ENCODE measurements around the gene SCEL. TPM values are rescaled to one million over a fixed set of nuclear protein-coding genes. Genes with fewer than 3 reads are reported as not detected.
"Not testable (repeated sequence)": the region's sequence is repeated elsewhere in the genome, so short reads cannot be mapped to it uniquely, and the experiment has no call there.

SCEL gene
- polyA plus RNA-seq, 2 donors = 319 to 528 TPM

GRCh38 chr13:77619655-77620054 lies 84.1 kb downstream of the SCEL start:
- no peak overlapping the region for H3K4me3 ChIP-seq (ENCODE audit: low read depth in 1 of 2, low read length in 2 of 2)
- no peak overlapping the region for H3K27ac ChIP-seq (ENCODE audit: low read depth in 2 of 2, low read length in 1 of 2)
- WGBS, 2 donors = 73% methylated on average over 5 of the region's 5 CpGs
- no peaks in the 10 kb centered on the region for H3K4me1 ChIP-seq (ENCODE audit: control insufficient read depth in 2 of 2, insufficient read depth in 2 of 2, low read length in 1 of 2)
- H3K9me3 ChIP-seq (ENCODE audit: control insufficient read depth in 2 of 2, insufficient read depth in 1 of 2, low read depth in 1 of 2, low read length in 1 of 2) = no peaks in the 10 kb centered on the region
- H3K36me3 ChIP-seq (ENCODE audit: control insufficient read depth in 2 of 2, insufficient read depth in 2 of 2, low read length in 1 of 2) = no peaks in the 10 kb centered on the region
- no peaks in the 10 kb centered on the region for H3K27me3 ChIP-seq (ENCODE audit: control insufficient read depth in 1 of 2, insufficient read depth in 2 of 2, low read length in 2 of 2)

GRCh38 chr13:77620138-77620537 lies 84.6 kb downstream of the SCEL start:
- Histone ChIP-seq H3K4me3 (ENCODE audit: low read depth in 1 of 2, low read length in 2 of 2) (no peak overlapping the region), H3K27ac (ENCODE audit: low read depth in 2 of 2, low read length in 1 of 2) (no peak overlapping the region), H3K27me3 (ENCODE audit: control insufficient read depth in 1 of 2, insufficient read depth in 2 of 2, low read length in 2 of 2) (no peaks in the 10 kb centered on the region), H3K9me3 (ENCODE audit: control insufficient read depth in 2 of 2, insufficient read depth in 1 of 2, low read depth in 1 of 2, low read length in 1 of 2) (no peaks in the 10 kb centered on the region), H3K4me1 (ENCODE audit: control insufficient read depth in 2 of 2, insufficient read depth in 2 of 2, low read length in 1 of 2) (no peaks in the 10 kb centered on the region), H3K36me3 (ENCODE audit: control insufficient read depth in 2 of 2, insufficient read depth in 2 of 2, low read length in 1 of 2) (no peaks in the 10 kb centered on the region)
- 44 to 62% methylated on average over 1 of the region's 1 CpG for WGBS, 2 donors

- 59 to 62% methylated on average over 3 of the region's 3 CpGs for WGBS, 2 donors
Observed at GRCh38 chr13:77623806-77624205, 88.3 kb downstream of the SCEL start.

GRCh38 chr13:77628170-77628569 lies 92.7 kb downstream of the SCEL start:
- Histone ChIP-seq H3K4me1 (ENCODE audit: control insufficient read depth in 2 of 2, insufficient read depth in 2 of 2, low read length in 1 of 2) (no peaks in the 10 kb centered on the region), H3K27me3 (ENCODE audit: control insufficient read depth in 1 of 2, insufficient read depth in 2 of 2, low read length in 2 of 2) (no peaks in the 10 kb centered on the region), H3K4me3 (ENCODE audit: low read depth in 1 of 2, low read length in 2 of 2) (no peak overlapping the region), H3K27ac (ENCODE audit: low read depth in 2 of 2, low read length in 1 of 2) (no peak overlapping the region), H3K9me3 (ENCODE audit: control insufficient read depth in 2 of 2, insufficient read depth in 1 of 2, low read depth in 1 of 2, low read length in 1 of 2) (no peaks in the 10 kb centered on the region), H3K36me3 (ENCODE audit: control insufficient read depth in 2 of 2, insufficient read depth in 2 of 2, low read length in 1 of 2) (no peaks in the 10 kb centered on the region)

More at GRCh38 chr13:77623806-77624205, 88.3 kb downstream of the SCEL start:
- H3K27ac ChIP-seq (ENCODE audit: low read depth in 2 of 2, low read length in 1 of 2) = no peak overlapping the region
- H3K4me3 ChIP-seq (ENCODE audit: low read depth in 1 of 2, low read length in 2 of 2) = no peak overlapping the region
- no peaks in the 10 kb centered on the region for H3K9me3 ChIP-seq (ENCODE audit: control insufficient read depth in 2 of 2, insufficient read depth in 1 of 2, low read depth in 1 of 2, low read length in 1 of 2)
- no peaks in the 10 kb centered on the region for H3K36me3 ChIP-seq (ENCODE audit: control insufficient read depth in 2 of 2, insufficient read depth in 2 of 2, low read length in 1 of 2)
- H3K27me3 ChIP-seq (ENCODE audit: control insufficient read depth in 1 of 2, insufficient read depth in 2 of 2, low read length in 2 of 2) = no peaks in the 10 kb centered on the region
- H3K4me1 ChIP-seq (ENCODE audit: control insufficient read depth in 2 of 2, insufficient read depth in 2 of 2, low read length in 1 of 2) = no peaks in the 10 kb centered on the region

- Histone ChIP-seq H3K9me3 (ENCODE audit: control insufficient read depth in 2 of 2, insufficient read depth in 1 of 2, low read depth in 1 of 2, low read length in 1 of 2) (no peaks in the 10 kb centered on the region), H3K4me1 (ENCODE audit: control insufficient read depth in 2 of 2, insufficient read depth in 2 of 2, low read length in 1 of 2) (no peaks in the 10 kb centered on the region), H3K36me3 (ENCODE audit: control insufficient read depth in 2 of 2, insufficient read depth in 2 of 2, low read length in 1 of 2) (peaks cover 3 to 5% of the 10 kb centered on the region in 2 donors), H3K4me3 (ENCODE audit: low read depth in 1 of 2, low read length in 2 of 2) (no peak overlapping the region), H3K27me3 (ENCODE audit: control insufficient read depth in 1 of 2, insufficient read depth in 2 of 2, low read length in 2 of 2) (no peaks in the 10 kb centered on the region), H3K27ac (ENCODE audit: low read depth in 2 of 2, low read length in 1 of 2) (no peak overlapping the region)
- WGBS, 2 donors = 64 to 74% methylated on average over 1 of the region's 1 CpG
Observed at GRCh38 chr13:77637588-77637987, 102.1 kb downstream of the SCEL start.

- Histone ChIP-seq H3K4me1 (ENCODE audit: control insufficient read depth in 2 of 2, insufficient read depth in 2 of 2, low read length in 1 of 2) (no peaks in the 10 kb centered on the region), H3K36me3 (ENCODE audit: control insufficient read depth in 2 of 2, insufficient read depth in 2 of 2, low read length in 1 of 2) (no peaks in the 10 kb centered on the region), H3K9me3 (ENCODE audit: control insufficient read depth in 2 of 2, insufficient read depth in 1 of 2, low read depth in 1 of 2, low read length in 1 of 2) (no peaks in the 10 kb centered on the region), H3K4me3 (ENCODE audit: low read depth in 1 of 2, low read length in 2 of 2) (no peak overlapping the region), H3K27me3 (ENCODE audit: control insufficient read depth in 1 of 2, insufficient read depth in 2 of 2, low read length in 2 of 2) (no peaks in the 10 kb centered on the region), H3K27ac (ENCODE audit: low read depth in 2 of 2, low read length in 1 of 2) (no peak overlapping the region)
Observed at GRCh38 chr13:77650409-77650808, 114.9 kb downstream of the SCEL start.

- Histone ChIP-seq H3K27ac (ENCODE audit: low read depth in 2 of 2, low read length in 1 of 2) (no peak overlapping the region), H3K4me3 (ENCODE audit: low read depth in 1 of 2, low read length in 2 of 2) (no peak overlapping the region), H3K9me3 (ENCODE audit: control insufficient read depth in 2 of 2, insufficient read depth in 1 of 2, low read depth in 1 of 2, low read length in 1 of 2) (no peaks in the 10 kb centered on the region), H3K36me3 (ENCODE audit: control insufficient read depth in 2 of 2, insufficient read depth in 2 of 2, low read length in 1 of 2) (no peaks in the 10 kb centered on the region), H3K27me3 (ENCODE audit: control insufficient read depth in 1 of 2, insufficient read depth in 2 of 2, low read length in 2 of 2) (no peaks in the 10 kb centered on the region), H3K4me1 (ENCODE audit: control insufficient read depth in 2 of 2, insufficient read depth in 2 of 2, low read length in 1 of 2) (no peaks in the 10 kb centered on the region)
- 84 to 89% methylated on average over 2 of the region's 2 CpGs for WGBS, 2 donors
Observed at GRCh38 chr13:77653301-77653700, 117.8 kb downstream of the SCEL start.

- H3K36me3 ChIP-seq (ENCODE audit: control insufficient read depth in 2 of 2, insufficient read depth in 2 of 2, low read length in 1 of 2); H3K9me3 ChIP-seq (ENCODE audit: control insufficient read depth in 2 of 2, insufficient read depth in 1 of 2, low read depth in 1 of 2, low read length in 1 of 2); H3K27ac ChIP-seq (ENCODE audit: low read depth in 2 of 2, low read length in 1 of 2); H3K27me3 ChIP-seq (ENCODE audit: control insufficient read depth in 1 of 2, insufficient read depth in 2 of 2, low read length in 2 of 2); H3K4me3 ChIP-seq (ENCODE audit: low read depth in 1 of 2, low read length in 2 of 2); H3K4me1 ChIP-seq (ENCODE audit: control insufficient read depth in 2 of 2, insufficient read depth in 2 of 2, low read length in 1 of 2): not testable (repeated sequence)
- WGBS, 2 donors = 93 to 94% methylated on average over 23 of the region's 23 CpGs
Observed at GRCh38 chr13:77660016-77660415, 124.5 kb downstream of the SCEL start.

- no peaks in the 10 kb centered on the region for H3K36me3 ChIP-seq (ENCODE audit: control insufficient read depth in 2 of 2, insufficient read depth in 2 of 2, low read length in 1 of 2)
- H3K9me3 ChIP-seq (ENCODE audit: control insufficient read depth in 2 of 2, insufficient read depth in 1 of 2, low read depth in 1 of 2, low read length in 1 of 2) = peaks cover 0 to 2% of the 10 kb centered on the region in 2 donors
- no peaks in the 10 kb centered on the region for H3K27me3 ChIP-seq (ENCODE audit: control insufficient read depth in 1 of 2, insufficient read depth in 2 of 2, low read length in 2 of 2)
- H3K4me1 ChIP-seq (ENCODE audit: control insufficient read depth in 2 of 2, insufficient read depth in 2 of 2, low read length in 1 of 2) = no peaks in the 10 kb centered on the region
- no peak overlapping the region for H3K27ac ChIP-seq (ENCODE audit: low read depth in 2 of 2, low read length in 1 of 2)
- no peak overlapping the region for H3K4me3 ChIP-seq (ENCODE audit: low read depth in 1 of 2, low read length in 2 of 2)
- WGBS, 2 donors = 84 to 90% methylated on average over 15 of the region's 15 CpGs
Observed at GRCh38 chr13:77660841-77661250, 125.3 kb downstream of the SCEL start.

- H3K27ac ChIP-seq (ENCODE audit: low read depth in 2 of 2, low read length in 1 of 2); H3K9me3 ChIP-seq (ENCODE audit: control insufficient read depth in 2 of 2, insufficient read depth in 1 of 2, low read depth in 1 of 2, low read length in 1 of 2); H3K36me3 ChIP-seq (ENCODE audit: control insufficient read depth in 2 of 2, insufficient read depth in 2 of 2, low read length in 1 of 2); H3K4me1 ChIP-seq (ENCODE audit: control insufficient read depth in 2 of 2, insufficient read depth in 2 of 2, low read length in 1 of 2); H3K27me3 ChIP-seq (ENCODE audit: control insufficient read depth in 1 of 2, insufficient read depth in 2 of 2, low read length in 2 of 2); H3K4me3 ChIP-seq (ENCODE audit: low read depth in 1 of 2, low read length in 2 of 2): not testable (repeated sequence)
- WGBS, 2 donors = 89 to 92% methylated on average over 16 of the region's 16 CpGs
Observed at GRCh38 chr13:77662301-77662700, 126.8 kb downstream of the SCEL start.

All from esophagus (tissue), 2 donors.